HL-60 (cell line): ENCODE results near the gene EPHA6.

Experiments used
- POLR2AphosphoS5 ChIP-seq: IDR thresholded peaks from 2 replicates; pipeline ENCODE4 v1.6.1; 2012; ENCODE audit warnings: low read depth
- REST ChIP-seq: IDR thresholded peaks from 2 replicates; pipeline ENCODE4 v1.6.1; 2012; ENCODE audit warnings: low read depth; ENCODE audit not compliant: insufficient replicate concordance

GRCh38 chr3:97613139-97613538, 798.7 kb downstream of the EPHA6 start:
- no peak for TF ChIP-seq REST
- no peak for TF ChIP-seq POLR2AphosphoS5
